Stimulated activated naive CD4-positive, alpha-beta T cell (primary cell): ENCODE data around the gene SIGLEC8.
"Not testable (repeated sequence)": the region's sequence is repeated elsewhere in the genome, so short reads cannot be mapped to it uniquely, and the experiment has no call there.

Experiments used
- DNase-seq, 6 experiments: peaks; one replicate each; lab custom pipeline; 2025; lab: John Stamatoyannopoulos, UW

The SIGLEC8 gene

GRCh38 chr19:51458051-51458645 is at the start of gene SIGLEC8:
SIGLEC8 (minus strand) TSS chr19:51458454; CDS start chr19:51458387, 67 bp downstream.
- no peak for DNase-seq

GRCh38 chr19:51507640-51508058 is 49.4 kb upstream of the SIGLEC8 start:
- DNase-seq: no peak

- DNase-seq: no peak
Observed at GRCh38 chr19:51507192-51507591, 48.9 kb upstream of the SIGLEC8 start.

- no peak for DNase-seq
Observed at GRCh38 chr19:51505904-51506303, 47.6 kb upstream of the SIGLEC8 start.

GRCh38 chr19:51503896-51504295 is 45.6 kb upstream of the SIGLEC8 start:
- no peak for DNase-seq

- DNase-seq: no peak
Observed at GRCh38 chr19:51503286-51503817, 45.1 kb upstream of the SIGLEC8 start.

- no peak for DNase-seq
Observed at GRCh38 chr19:51501594-51502263, 43.5 kb upstream of the SIGLEC8 start, which contains the start of gene SIGLEC12. SIGLEC12 (minus strand) TSS chr19:51501800; CDS start chr19:51501733, 67 bp downstream.

- DNase-seq: not testable (repeated sequence)
Observed at GRCh38 chr19:51500931-51501330, 42.7 kb upstream of the SIGLEC8 start.

- no peak for DNase-seq
Observed at GRCh38 chr19:51497666-51498065, 39.4 kb upstream of the SIGLEC8 start.

- no peak for DNase-seq
Observed at GRCh38 chr19:51493776-51494175, 35.5 kb upstream of the SIGLEC8 start.

- no peak for DNase-seq
Observed at GRCh38 chr19:51491586-51491985, 33.3 kb upstream of the SIGLEC8 start.

GRCh38 chr19:51490676-51491075 is 32.4 kb upstream of the SIGLEC8 start:
- no peak for DNase-seq

- DNase-seq: no peak
Observed at GRCh38 chr19:51489113-51489512, 30.9 kb upstream of the SIGLEC8 start.

- DNase-seq: no peak
Observed at GRCh38 chr19:51488491-51488890, 30.2 kb upstream of the SIGLEC8 start.

- no peak for DNase-seq
Observed at GRCh38 chr19:51485960-51486660, 27.9 kb upstream of the SIGLEC8 start.

GRCh38 chr19:51480590-51480989 is 22.3 kb upstream of the SIGLEC8 start:
- no peak for DNase-seq

- DNase-seq: no peak
Observed at GRCh38 chr19:51479531-51480331, 21.5 kb upstream of the SIGLEC8 start.

GRCh38 chr19:51478381-51479234 is 20.4 kb upstream of the SIGLEC8 start, which contains the start of gene CEACAM18:
CEACAM18 (plus strand) TSS chr19:51478539.
- DNase-seq: no peak

- no peak for DNase-seq
Observed at GRCh38 chr19:51477344-51477743, 19.1 kb upstream of the SIGLEC8 start.

GRCh38 chr19:51476164-51476563 is 17.9 kb upstream of the SIGLEC8 start:
- DNase-seq: no peak
